HG02571 (cell line): ENCODE results near the gene PLAC8L1.
"Not testable (repeated sequence)": the region's sequence is repeated elsewhere in the genome, so short reads cannot be mapped to it uniquely, and the experiment has no call there.

Experiments used
- ATAC-seq: cut with Tn5 transposase; IDR thresholded peaks from one replicate; pipeline ENCODE4 v1.9.1; 2021; ENCODE audit warnings: mild to moderate bottlenecking, moderate library complexity; ENCODE audit not compliant: unreplicated experiment

PLAC8L1 gene, protein sequence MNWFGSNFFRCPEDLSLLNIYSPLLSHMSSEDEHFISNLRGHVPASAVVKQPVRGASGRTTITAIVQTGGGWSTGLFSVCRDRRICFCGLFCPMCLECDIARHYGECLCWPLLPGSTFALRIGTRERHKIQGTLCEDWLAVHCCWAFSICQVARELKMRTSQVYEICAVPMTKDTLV

DNA sequence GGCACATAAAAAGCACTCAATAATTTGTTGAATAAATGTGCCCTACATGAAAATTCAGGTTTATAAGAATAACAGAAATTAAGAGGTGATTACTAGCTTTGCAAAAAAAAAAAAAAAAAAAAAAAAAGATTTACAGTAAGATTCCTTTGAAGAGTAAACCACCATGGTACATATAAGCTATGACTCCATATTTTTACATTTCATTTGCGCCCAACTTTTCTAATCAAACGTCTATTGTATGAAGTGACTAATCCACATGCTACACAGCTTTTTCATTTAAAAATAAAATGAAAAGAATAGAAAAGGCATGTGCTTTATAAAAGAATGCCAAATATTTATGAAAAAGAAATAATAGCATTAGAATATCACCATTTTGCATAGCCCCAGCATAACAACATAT is at the start of gene PLAC8L1:
TSS of gene PLAC8L1 (minus strand) at position 101 of the 400 bp plus-strand sequence. CDS start 1,266 bp downstream, outside the sequence.
- ATAC-seq, result no peak

DNA sequence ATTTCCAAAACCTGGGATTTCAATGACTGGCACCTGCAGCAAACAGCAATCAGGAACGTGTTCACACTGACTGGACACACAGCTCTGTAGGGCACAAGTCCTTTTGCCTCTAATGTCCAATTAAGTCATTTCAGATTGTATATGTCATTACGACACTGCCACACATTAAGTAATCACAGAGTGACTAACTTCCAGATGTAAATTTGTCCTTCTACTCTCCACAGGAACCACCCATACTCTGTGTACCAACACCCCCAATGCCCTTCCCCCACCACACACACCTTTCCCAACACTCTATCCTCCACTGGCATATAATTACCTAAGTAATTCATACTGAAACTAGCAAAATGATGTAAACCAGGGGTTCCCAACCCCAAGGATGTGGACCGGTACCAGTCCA is 46.6 kb upstream of the PLAC8L1 start:
- ATAC-seq, result no peak

- ATAC-seq, result no peak
Measured at GRCh38 chr5:146137967-146138403, 32.6 kb upstream of the PLAC8L1 start.

GRCh38 chr5:146130440-146131045 is 25.2 kb upstream of the PLAC8L1 start:
- no peak for ATAC-seq

DNA sequence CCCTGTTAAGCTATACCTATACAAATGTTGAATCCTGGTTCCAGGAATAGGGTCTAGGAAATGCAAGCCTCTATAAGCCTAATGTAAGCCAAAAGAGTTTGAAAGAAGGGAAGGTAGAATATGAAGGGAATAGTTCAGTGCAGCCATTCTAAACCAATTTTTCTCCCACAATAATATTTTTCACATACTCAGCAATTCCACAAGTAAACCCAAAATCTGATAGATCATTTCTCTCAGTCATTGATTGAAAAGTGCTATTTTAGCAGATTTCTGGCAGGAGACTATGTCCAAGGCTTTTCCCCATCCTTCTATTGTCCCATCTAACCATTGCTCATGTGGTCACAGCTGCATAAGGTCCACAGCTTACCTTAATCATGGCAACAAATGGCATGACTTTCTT is 20.7 kb upstream of the PLAC8L1 start:
- ATAC-seq, result no peak

GRCh38 chr5:146124580-146124979 is 19.2 kb upstream of the PLAC8L1 start:
- no peak for ATAC-seq

DNA sequence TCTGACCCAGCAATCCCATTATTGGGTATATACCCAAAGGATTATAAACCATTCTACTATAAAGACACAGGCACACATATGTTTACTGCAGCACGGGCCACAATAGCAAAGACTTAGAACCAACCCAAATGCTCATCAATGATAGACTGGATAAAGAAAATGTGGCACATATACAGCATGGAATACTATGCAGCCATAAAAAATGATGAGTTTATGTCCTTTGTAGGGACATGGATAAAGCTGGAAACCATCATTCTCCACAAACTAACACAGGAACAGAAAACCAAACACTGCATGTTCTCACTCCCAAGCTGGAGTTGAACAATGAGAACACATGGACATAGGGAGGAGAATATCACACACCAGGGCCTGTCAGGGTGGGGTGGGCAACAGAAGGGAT is 16.1 kb upstream of the PLAC8L1 start:
- ATAC-seq, result not testable (repeated sequence)

DNA sequence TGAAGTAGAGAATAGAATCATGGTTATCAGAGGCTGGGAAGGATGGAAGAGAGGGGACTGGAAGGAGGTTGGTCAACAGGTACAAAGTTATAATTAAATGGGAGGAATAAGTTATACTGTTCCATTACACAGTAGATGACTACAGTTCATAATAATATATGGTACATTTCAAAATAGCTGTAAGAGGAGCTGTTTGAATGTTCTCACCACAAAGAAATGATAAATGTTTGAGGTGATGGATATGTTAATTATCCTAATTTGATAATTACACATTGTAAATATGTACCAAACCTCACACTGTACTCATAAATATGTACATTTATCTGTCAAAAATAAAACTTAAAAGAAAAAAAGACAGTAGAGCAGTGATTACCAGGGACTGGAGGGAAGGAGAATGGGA is 12.9 kb upstream of the PLAC8L1 start:
- ATAC-seq, result no peak

DNA sequence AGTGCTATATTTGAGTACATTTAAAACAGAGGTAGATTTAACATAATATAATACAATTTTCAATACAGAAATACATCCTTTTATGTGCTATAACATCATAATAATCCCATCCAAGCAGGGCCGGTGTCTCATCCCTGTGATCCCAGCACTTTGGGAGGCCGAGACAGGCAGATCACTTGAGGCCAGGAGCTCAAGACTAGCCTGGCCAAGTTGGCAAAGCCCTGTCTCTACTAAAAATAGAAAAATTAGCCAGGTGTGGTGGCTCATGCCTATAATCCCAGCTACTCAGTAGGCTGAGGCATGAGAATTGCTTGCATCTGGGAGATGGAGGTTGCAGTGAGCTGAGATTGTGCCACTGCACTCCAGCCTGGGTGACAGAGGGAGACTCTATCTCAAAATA is 11.8 kb upstream of the PLAC8L1 start:
- not testable (repeated sequence) for ATAC-seq

GRCh38 chr5:146116361-146116760 is 11.0 kb upstream of the PLAC8L1 start:
- ATAC-seq, result no peak

- no peak for ATAC-seq
Measured at GRCh38 chr5:146112476-146112875, 7.1 kb upstream of the PLAC8L1 start.

- ATAC-seq, result no peak
Measured at GRCh38 chr5:146111409-146111808, 6.0 kb upstream of the PLAC8L1 start.

GRCh38 chr5:146109379-146109778 is 4.0 kb upstream of the PLAC8L1 start:
- ATAC-seq, result no peak

- ATAC-seq, result not testable (repeated sequence)
Measured at GRCh38 chr5:146108870-146109269, 3.5 kb upstream of the PLAC8L1 start.

GRCh38 chr5:146107901-146108300 is 2.5 kb upstream of the PLAC8L1 start:
- no peak for ATAC-seq

GRCh38 chr5:146103594-146103993 is 1.8 kb downstream of the PLAC8L1 start:
- ATAC-seq, result no peak

DNA sequence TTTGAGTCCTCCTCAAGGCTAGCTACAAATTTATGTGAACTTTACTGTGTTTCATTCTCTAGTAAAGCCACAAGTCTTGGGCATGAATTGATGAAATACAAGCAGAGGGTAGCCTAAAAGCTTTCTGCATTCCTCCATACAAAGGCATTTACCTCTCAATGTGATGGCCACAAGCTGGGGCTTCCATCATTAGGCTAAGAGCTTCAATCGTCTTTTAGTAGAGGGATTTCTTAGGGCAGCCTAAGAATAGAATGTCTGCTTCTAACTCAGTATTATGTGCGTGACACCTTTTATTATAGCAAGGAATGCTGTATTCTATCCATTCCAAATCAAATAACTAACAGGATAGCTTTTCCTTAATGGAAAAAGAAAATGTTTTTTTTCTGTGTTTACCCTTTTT is 3.7 kb downstream of the PLAC8L1 start:
- ATAC-seq, result no peak

- ATAC-seq, result no peak
Measured at GRCh38 chr5:146098047-146098446, 7.3 kb downstream of the PLAC8L1 start.

DNA sequence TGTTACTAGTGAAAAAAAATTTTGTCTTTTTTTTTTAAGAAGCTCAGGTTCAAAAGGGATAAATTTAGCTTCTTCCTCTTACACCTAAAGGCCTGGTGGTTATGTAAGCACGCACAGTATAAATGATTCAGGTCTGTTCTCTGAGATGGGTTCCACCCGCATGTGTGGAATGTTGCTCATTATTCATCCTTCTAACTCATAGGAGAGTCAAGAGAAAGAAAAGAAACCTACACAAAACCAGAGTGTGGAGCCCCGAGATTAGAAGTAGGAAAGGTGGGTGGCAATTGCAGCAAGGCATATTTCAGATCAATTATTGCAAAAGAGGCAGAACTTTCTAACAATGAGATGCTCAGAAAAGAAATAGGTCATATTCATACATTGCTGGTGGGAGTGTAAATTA is 13.5 kb downstream of the PLAC8L1 start:
- ATAC-seq, result no peak

GRCh38 chr5:146089287-146089686 is 16.1 kb downstream of the PLAC8L1 start:
- ATAC-seq, result no peak

- ATAC-seq, result no peak
Measured at GRCh38 chr5:146088098-146088497, 17.3 kb downstream of the PLAC8L1 start.

- no peak for ATAC-seq
Measured at GRCh38 chr5:146084376-146084775, 21.0 kb downstream of the PLAC8L1 start.

DNA sequence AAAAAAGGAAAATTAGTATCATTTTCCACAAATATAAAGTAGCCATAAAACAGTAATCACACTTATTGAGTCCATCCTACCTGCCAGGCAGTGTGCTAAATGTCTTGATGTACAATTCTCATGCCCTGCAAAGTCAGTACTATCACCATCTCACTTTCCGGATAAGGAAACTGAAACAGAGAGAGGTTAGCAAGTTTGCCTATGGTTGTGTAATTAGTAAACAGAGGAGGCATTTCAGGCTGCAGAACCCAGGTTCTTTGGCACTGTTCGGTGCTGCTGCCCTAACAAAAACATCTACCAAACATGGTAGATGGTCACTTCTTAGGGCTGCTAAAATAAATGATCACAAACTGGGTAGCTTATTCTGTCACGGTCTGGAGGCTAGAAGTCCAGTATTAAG is 22.6 kb downstream of the PLAC8L1 start:
- ATAC-seq, result peak; percentile 93
